Measurements from ENCODE around the gene ZSCAN4. TPM values are rescaled to one million over a fixed set of nuclear protein-coding genes. Genes with fewer than 3 reads are reported as not detected.

The ZSCAN4 gene
- total RNA-seq, 1 experiment from 2014 or later, result not detected

GRCh38 chr19:57719901-57720519 lies 51.3 kb downstream of the ZSCAN4 start:
- Histone ChIP-seq H3K9ac (ENCODE audit: low read length) (no peak overlapping the region), H3K4me3 (ENCODE audit: low read length) (no peak overlapping the region), H3K4me1 (ENCODE audit: low read length) (no peaks in the 10 kb centered on the region), H3K4me2 (ENCODE audit: low read depth, low read length, poor library complexity, severe bottlenecking) (no peak overlapping the region), H3K27me3 (ENCODE audit: low read length) (no peaks in the 10 kb centered on the region), H2AFZ (ENCODE audit: low read length) (no peak overlapping the region), H3K9me3 (ENCODE audit: low read length) (peaks cover 66% of the 10 kb centered on the region), H4K20me1 (ENCODE audit: insufficient read depth, low read depth, low read length) (no peaks in the 10 kb centered on the region), H3K9me2 (replicated peaks; ENCODE audit: insufficient read depth, low read length) (no peaks in the 10 kb centered on the region), H3K27ac (ENCODE audit: low read length) (no peak overlapping the region), H3K79me2 (ENCODE audit: low read length) (peaks cover 19% of the 10 kb centered on the region), H3K36me3 (ENCODE audit: insufficient read depth, low read length) (peaks cover 64% of the 10 kb centered on the region)
- no peak for DNase-seq

- H3K4me3 ChIP-seq (ENCODE audit: low read length), result no peak overlapping the region
- H3K9me3 ChIP-seq (ENCODE audit: low read length), result peaks cover 61% of the 10 kb centered on the region
- no peak overlapping the region for H3K4me2 ChIP-seq (ENCODE audit: low read depth, low read length, poor library complexity, severe bottlenecking)
Observed at GRCh38 chr19:57720878-57721277, 52.1 kb downstream of the ZSCAN4 start.

More at GRCh38 chr19:57720878-57721277, 52.1 kb downstream of the ZSCAN4 start:
- H3K79me2 ChIP-seq (ENCODE audit: low read length), result peaks cover 26% of the 10 kb centered on the region
- no peaks in the 10 kb centered on the region for H4K20me1 ChIP-seq (ENCODE audit: insufficient read depth, low read depth, low read length)
- no peaks in the 10 kb centered on the region for H3K27me3 ChIP-seq (ENCODE audit: low read length)
- no peak for DNase-seq
- no peaks in the 10 kb centered on the region for H3K4me1 ChIP-seq (ENCODE audit: low read length)
- H3K9me2 ChIP-seq (replicated peaks; ENCODE audit: insufficient read depth, low read length), result no peaks in the 10 kb centered on the region
- H3K27ac ChIP-seq (ENCODE audit: low read length), result no peak overlapping the region
- no peak overlapping the region for H3K9ac ChIP-seq (ENCODE audit: low read length)
- H3K36me3 ChIP-seq (ENCODE audit: insufficient read depth, low read length), result peaks cover 66% of the 10 kb centered on the region
- no peak overlapping the region for H2AFZ ChIP-seq (ENCODE audit: low read length)

Other genes starting within 250 kb of the ZSCAN4 start
- gene ZNF749, start 233.6 kb upstream of the ZSCAN4 start, total RNA-seq (2014; rRNA removed; shearing (Covaris generic); ENCODE audit: low replicate concordance), result 20.9 and 43.4 TPM in 2 replicates
- gene VN1R1, start 211.8 kb upstream of the ZSCAN4 start, total RNA-seq (2014; rRNA removed; shearing (Covaris generic); ENCODE audit: low replicate concordance), result not detected in 2 replicates
- gene ZNF772, start 191.4 kb upstream of the ZSCAN4 start, total RNA-seq (2014; rRNA removed; shearing (Covaris generic); ENCODE audit: low replicate concordance), result 0.45 and 4.6 TPM in 2 replicates
- gene ZNF419, start 181.2 kb upstream of the ZSCAN4 start, total RNA-seq (2014; rRNA removed; shearing (Covaris generic); ENCODE audit: low replicate concordance), result 4.2 and 5.1 TPM in 2 replicates
- gene ZNF773, start 169.0 kb upstream of the ZSCAN4 start, total RNA-seq (2014; rRNA removed; shearing (Covaris generic); ENCODE audit: low replicate concordance), result 19.4 and 25.2 TPM in 2 replicates
- gene ZNF549, start 141.6 kb upstream of the ZSCAN4 start, total RNA-seq (2014; rRNA removed; shearing (Covaris generic); ENCODE audit: low replicate concordance), result 6.7 and 9.8 TPM in 2 replicates
- gene ZNF550, start 109.1 kb upstream of the ZSCAN4 start, total RNA-seq (2014; rRNA removed; shearing (Covaris generic); ENCODE audit: low replicate concordance), result 5.5 and 5.7 TPM in 2 replicates
- 3.1 and 4.6 TPM in 2 replicates for gene ZNF416, start 90.0 kb upstream of the ZSCAN4 start, total RNA-seq (2014; rRNA removed; shearing (Covaris generic); ENCODE audit: low replicate concordance)
- gene ZIK1, start 84.8 kb upstream of the ZSCAN4 start, total RNA-seq (2014; rRNA removed; shearing (Covaris generic); ENCODE audit: low replicate concordance), result 0.11 TPM in 2 replicates
- 5.2 and 7.7 TPM in 2 replicates for gene ZNF530, start 69.0 kb upstream of the ZSCAN4 start, total RNA-seq (2014; rRNA removed; shearing (Covaris generic); ENCODE audit: low replicate concordance)
- gene ZNF134, start 54.7 kb upstream of the ZSCAN4 start, total RNA-seq (2014; rRNA removed; shearing (Covaris generic); ENCODE audit: low replicate concordance), result 13.7 and 23.4 TPM in 2 replicates
- gene ZNF211, start 35.8 kb upstream of the ZSCAN4 start, total RNA-seq (2014; rRNA removed; shearing (Covaris generic); ENCODE audit: low replicate concordance), result 21.8 and 22.2 TPM in 2 replicates
- gene ZNF551, start 13.0 kb downstream of the ZSCAN4 start, total RNA-seq (2014; rRNA removed; shearing (Covaris generic); ENCODE audit: low replicate concordance), result 17.0 and 20.9 TPM in 2 replicates
- 0.11 TPM in 1 of 2 replicates, not detected in the other for gene ZNF154, start 40.3 kb downstream of the ZSCAN4 start, total RNA-seq (2014; rRNA removed; shearing (Covaris generic); ENCODE audit: low replicate concordance)
- 5.5 and 9.3 TPM in 2 replicates for gene ZNF671, start 58.7 kb downstream of the ZSCAN4 start, total RNA-seq (2014; rRNA removed; shearing (Covaris generic); ENCODE audit: low replicate concordance)
- 13.1 and 33.4 TPM in 2 replicates for gene ZNF776, start 77.9 kb downstream of the ZSCAN4 start, total RNA-seq (2014; rRNA removed; shearing (Covaris generic); ENCODE audit: low replicate concordance)
- 33.7 and 35.9 TPM in 2 replicates for gene ZNF586, start 100.7 kb downstream of the ZSCAN4 start, total RNA-seq (2014; rRNA removed; shearing (Covaris generic); ENCODE audit: low replicate concordance)
- gene ZNF552, start 146.0 kb downstream of the ZSCAN4 start, total RNA-seq (2014; rRNA removed; shearing (Covaris generic); ENCODE audit: low replicate concordance), result 17.7 and 20.3 TPM in 2 replicates
- gene ZNF587B, start 161.4 kb downstream of the ZSCAN4 start, total RNA-seq (2014; rRNA removed; shearing (Covaris generic); ENCODE audit: low replicate concordance), result 16.3 and 20.1 TPM in 2 replicates
- gene ZNF587, start 180.9 kb downstream of the ZSCAN4 start, total RNA-seq (2014; rRNA removed; shearing (Covaris generic); ENCODE audit: low replicate concordance), result 22.2 and 36.4 TPM in 2 replicates
- 16.3 and 24.2 TPM in 2 replicates for gene ZNF814, start 220.1 kb downstream of the ZSCAN4 start, total RNA-seq (2014; rRNA removed; shearing (Covaris generic); ENCODE audit: low replicate concordance)
- gene ZNF417, start 247.7 kb downstream of the ZSCAN4 start, total RNA-seq (2014; rRNA removed; shearing (Covaris generic); ENCODE audit: low replicate concordance), result 12.3 TPM in 2 replicates